NCI-H2029 (cell line): ENCODE data around the gene MAGEB5.
"Not testable (repeated sequence)": the region's sequence is repeated elsewhere in the genome, so short reads cannot be mapped to it uniquely, and the experiment has no call there.

Experiments used
- DNase-seq: peaks from one replicate; lab custom pipeline; 2025; lab: John Stamatoyannopoulos, UW

The MAGEB5 gene

GRCh38 chrX:26215869-26216268, at the start of gene MAGEB5:
Gene MAGEB5 (plus strand): TSS chrX:26216169. CDS start chrX:26217302, 1,133 bp downstream.
- no peak for DNase-seq

GRCh38 chrX:26192204-26192603, 23.8 kb upstream of the MAGEB5 start, which contains the start of gene MAGEB6:
Gene MAGEB6 (plus strand): TSS chrX:26192440. CDS start chrX:26193847, 1,407 bp downstream.
- DNase-seq = no peak

GRCh38 chrX:26203561-26203960, 12.4 kb upstream of the MAGEB5 start:
- no peak for DNase-seq

GRCh38 chrX:26204717-26205116, 11.3 kb upstream of the MAGEB5 start:
- DNase-seq = not testable (repeated sequence)

DNA sequence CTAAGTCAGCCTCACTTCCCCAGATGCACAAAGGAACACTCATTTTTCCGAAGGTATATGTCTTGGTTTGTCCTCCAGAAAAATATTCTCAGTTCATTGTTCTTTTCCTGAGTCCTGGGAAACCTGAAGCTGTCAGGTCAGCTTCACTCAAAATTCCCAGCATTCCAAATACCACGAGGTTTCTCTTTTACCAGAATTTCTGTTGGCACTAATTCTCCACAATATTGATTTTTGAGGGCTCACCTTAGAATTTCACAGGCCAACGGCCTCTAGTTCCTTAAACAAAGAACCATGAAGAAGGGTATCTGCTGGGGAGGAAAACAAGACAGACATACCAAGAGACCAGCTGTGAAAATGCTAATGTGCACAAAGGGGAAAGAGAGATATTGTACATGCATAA, 8.0 kb upstream of the MAGEB5 start:
- no peak for DNase-seq

DNA sequence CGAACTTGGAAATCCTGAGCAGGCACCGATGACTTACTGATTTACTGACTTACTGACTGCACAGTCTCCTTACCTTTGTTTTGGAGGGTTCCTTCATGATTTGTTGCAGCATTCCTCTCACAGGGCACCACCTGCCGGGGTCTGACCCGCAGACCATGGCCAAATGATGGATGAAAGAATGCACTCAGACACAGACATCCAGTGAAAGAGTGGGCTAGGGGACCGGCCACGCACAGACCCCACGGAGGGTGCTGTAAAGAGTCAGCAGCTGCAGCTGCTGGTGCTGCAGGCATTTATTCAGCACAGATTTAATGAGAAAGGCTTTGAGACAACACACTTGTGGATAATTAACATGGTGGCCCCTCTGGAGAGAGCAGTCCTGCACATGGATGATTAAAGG, 3.4 kb downstream of the MAGEB5 start:
- DNase-seq = no peak

GRCh38 chrX:26234177-26234576, 18.2 kb downstream of the MAGEB5 start:
- DNase-seq = no peak

DNA sequence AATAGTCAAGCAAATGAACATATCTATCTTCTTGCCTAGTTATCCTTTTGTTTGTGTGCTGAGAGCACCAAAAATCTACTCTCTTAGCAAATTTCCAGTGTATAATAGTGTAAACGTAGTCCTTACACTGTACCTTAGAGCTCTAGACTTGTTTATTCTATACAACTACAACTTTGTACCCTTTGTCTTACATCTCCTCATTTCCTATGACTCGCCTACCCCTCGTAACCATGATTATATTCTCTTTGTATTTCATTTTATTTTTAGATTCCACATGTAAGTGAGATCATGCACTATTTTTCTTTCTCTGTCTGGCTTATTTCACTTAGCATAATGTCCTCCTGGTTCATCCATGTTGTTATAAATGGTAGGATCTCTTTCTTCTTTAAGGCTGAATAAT, 37.6 kb downstream of the MAGEB5 start:
- no peak for DNase-seq

GRCh38 chrX:26254436-26254835, 38.5 kb downstream of the MAGEB5 start:
- no peak for DNase-seq

GRCh38 chrX:26262121-26262523, 46.2 kb downstream of the MAGEB5 start:
- no peak for DNase-seq
